Gastrocnemius medialis (tissue), 4 donors: Measurements from ENCODE around the gene CRYGD.

Source experiments
- POLR2A ChIP-seq, 2 donors: fragments of 450-650 bp; IDR thresholded peaks; one replicate each; pipeline ENCODE4 v1.6.1; 2017; ENCODE audit warnings: antibody characterized with exemption in 2 of 2, mild to moderate bottlenecking in 2 of 2, moderate library complexity in 2 of 2
- TF ChIP-seq, protein P1 (sequence below), 5 experiments: fragments of 450-650 bp in 3 of 5; fragments of 200-600 bp in 2 of 5; sonication (generic) in 2 of 5; IDR thresholded peaks in 4 of 5; conservative IDR thresholded peaks in 1 of 5; 1 replicate in 4 of 5; 2 replicates in 1 of 5; pipeline ENCODE4 v1.5.1; 2016 to 2019; ENCODE audit warnings: antibody characterized with exemption in 5 of 5, mild to moderate bottlenecking in 3 of 5, moderate library complexity in 3 of 5

- TF ChIP-seq, protein P1, sequence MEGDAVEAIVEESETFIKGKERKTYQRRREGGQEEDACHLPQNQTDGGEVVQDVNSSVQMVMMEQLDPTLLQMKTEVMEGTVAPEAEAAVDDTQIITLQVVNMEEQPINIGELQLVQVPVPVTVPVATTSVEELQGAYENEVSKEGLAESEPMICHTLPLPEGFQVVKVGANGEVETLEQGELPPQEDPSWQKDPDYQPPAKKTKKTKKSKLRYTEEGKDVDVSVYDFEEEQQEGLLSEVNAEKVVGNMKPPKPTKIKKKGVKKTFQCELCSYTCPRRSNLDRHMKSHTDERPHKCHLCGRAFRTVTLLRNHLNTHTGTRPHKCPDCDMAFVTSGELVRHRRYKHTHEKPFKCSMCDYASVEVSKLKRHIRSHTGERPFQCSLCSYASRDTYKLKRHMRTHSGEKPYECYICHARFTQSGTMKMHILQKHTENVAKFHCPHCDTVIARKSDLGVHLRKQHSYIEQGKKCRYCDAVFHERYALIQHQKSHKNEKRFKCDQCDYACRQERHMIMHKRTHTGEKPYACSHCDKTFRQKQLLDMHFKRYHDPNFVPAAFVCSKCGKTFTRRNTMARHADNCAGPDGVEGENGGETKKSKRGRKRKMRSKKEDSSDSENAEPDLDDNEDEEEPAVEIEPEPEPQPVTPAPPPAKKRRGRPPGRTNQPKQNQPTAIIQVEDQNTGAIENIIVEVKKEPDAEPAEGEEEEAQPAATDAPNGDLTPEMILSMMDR (IDR thresholded peaks at IDR 0.05 in 4 of 5, conservative IDR thresholded peaks at IDR 0.05 in 1 of 5): no peak
- TF ChIP-seq POLR2A (IDR thresholded peaks at IDR 0.05): no peak
These were observed 5.7 kb upstream of the CRYGD start, which contains the start of gene CRYGC for GRCh38 chr2:208129744-208130711.
